GM21526 (cell line): Measurements from ENCODE around the gene SLC16A5.
"Not testable (repeated sequence)": the region's sequence is repeated elsewhere in the genome, so short reads cannot be mapped to it uniquely, and the experiment has no call there.

Experiments
- ATAC-seq: cut with Tn5 transposase; IDR thresholded peaks from one replicate; pipeline ENCODE4 v1.9.1; 2021; ENCODE audit warnings: moderate library complexity; ENCODE audit not compliant: unreplicated experiment, low FRiP score

SLC16A5 gene

GRCh38 chr17:75109046-75109406 is 21.3 kb downstream of the SLC16A5 start:
- ATAC-seq: no peak

- ATAC-seq: peak; percentile 52
These were observed 21.9 kb downstream of the SLC16A5 start, which contains the start of gene ARMC7 for GRCh38 chr17:75109407-75110233. Gene ARMC7 (plus strand): TSS chr17:75109969. CDS start chr17:75110289, 320 bp downstream.

- ATAC-seq: no peak
These were observed 22.6 kb downstream of the SLC16A5 start for GRCh38 chr17:75110234-75110937.

GRCh38 chr17:75111777-75112335 is 24.1 kb downstream of the SLC16A5 start:
- no peak for ATAC-seq

- peak; percentile 38 for ATAC-seq
These were observed 26.2 kb downstream of the SLC16A5 start for GRCh38 chr17:75113798-75114551.

- no peak for ATAC-seq
These were observed 27.0 kb downstream of the SLC16A5 start for GRCh38 chr17:75114552-75115314.

GRCh38 chr17:75115555-75115954 is 27.8 kb downstream of the SLC16A5 start:
- ATAC-seq: no peak

- no peak for ATAC-seq
These were observed 29.0 kb downstream of the SLC16A5 start for GRCh38 chr17:75116737-75117136.

GRCh38 chr17:75118307-75118706 is 30.6 kb downstream of the SLC16A5 start:
- no peak for ATAC-seq

- no peak for ATAC-seq
These were observed 36.5 kb downstream of the SLC16A5 start for GRCh38 chr17:75124041-75124818.

GRCh38 chr17:75124819-75125162 is 37.0 kb downstream of the SLC16A5 start:
- ATAC-seq: no peak

GRCh38 chr17:75125984-75126383 is 38.2 kb downstream of the SLC16A5 start:
- no peak for ATAC-seq

- ATAC-seq: no peak
These were observed 39.2 kb downstream of the SLC16A5 start for GRCh38 chr17:75126954-75127353.

GRCh38 chr17:75127936-75128335 is 40.2 kb downstream of the SLC16A5 start:
- not testable (repeated sequence) for ATAC-seq

GRCh38 chr17:75128694-75129505 is 41.1 kb downstream of the SLC16A5 start:
- no peak for ATAC-seq

- no peak for ATAC-seq
These were observed 41.8 kb downstream of the SLC16A5 start for GRCh38 chr17:75129576-75129975.

GRCh38 chr17:75130059-75130631 is 42.4 kb downstream of the SLC16A5 start:
- no peak for ATAC-seq

GRCh38 chr17:75130632-75131277 is 43.0 kb downstream of the SLC16A5 start:
- no peak for ATAC-seq
